ENCODE measurements around the gene SPRYD7.
"Not testable (repeated sequence)": the region's sequence is repeated elsewhere in the genome, so short reads cannot be mapped to it uniquely, and the experiment has no call there.

Gene SPRYD7

GRCh38 chr13:49936075-49936967 is at the start of gene SPRYD7:
Gene SPRYD7, minus strand, starts transcription at chr13:49936340. Its CDS starts 105 bp downstream, at chr13:49936235.
- peak; percentile 96 for DNase-seq (ENCODE audit: low read depth)

GRCh38 chr13:49985129-49985528 is 49.0 kb upstream of the SPRYD7 start:
- DNase-seq (ENCODE audit: low read depth): no peak

- no peak for DNase-seq (ENCODE audit: low read depth)
Measured at GRCh38 chr13:49980266-49980665, 44.1 kb upstream of the SPRYD7 start.

GRCh38 chr13:49977992-49978391 is 41.9 kb upstream of the SPRYD7 start:
- DNase-seq (ENCODE audit: low read depth): no peak

- DNase-seq (ENCODE audit: low read depth): peak; percentile 63
Measured at GRCh38 chr13:49976314-49977258, 40.4 kb upstream of the SPRYD7 start.

GRCh38 chr13:49975826-49976225 is 39.7 kb upstream of the SPRYD7 start:
- no peak for DNase-seq (ENCODE audit: low read depth)

GRCh38 chr13:49972709-49973108 is 36.6 kb upstream of the SPRYD7 start:
- no peak for DNase-seq (ENCODE audit: low read depth)

GRCh38 chr13:49967456-49967855 is 31.3 kb upstream of the SPRYD7 start:
- no peak for DNase-seq (ENCODE audit: low read depth)

- DNase-seq (ENCODE audit: low read depth): no peak
Measured at GRCh38 chr13:49958321-49958720, 22.2 kb upstream of the SPRYD7 start.

- DNase-seq (ENCODE audit: low read depth): no peak
Measured at GRCh38 chr13:49956131-49956530, 20.0 kb upstream of the SPRYD7 start.

GRCh38 chr13:49954674-49955455 is 18.7 kb upstream of the SPRYD7 start:
- no peak for DNase-seq (ENCODE audit: low read depth)

- DNase-seq (ENCODE audit: low read depth): no peak
Measured at GRCh38 chr13:49953560-49953959, 17.4 kb upstream of the SPRYD7 start.

GRCh38 chr13:49951754-49952535 is 15.8 kb upstream of the SPRYD7 start:
- DNase-seq (ENCODE audit: low read depth): no peak

- not testable (repeated sequence) for DNase-seq (ENCODE audit: low read depth)
Measured at GRCh38 chr13:49948777-49949270, 12.7 kb upstream of the SPRYD7 start.

- no peak for DNase-seq (ENCODE audit: low read depth)
Measured at GRCh38 chr13:49939321-49939720, 3.2 kb upstream of the SPRYD7 start.

- DNase-seq (ENCODE audit: low read depth): no peak
Measured at GRCh38 chr13:49938921-49939320, 2.8 kb upstream of the SPRYD7 start.

- no peak for DNase-seq (ENCODE audit: low read depth)
Measured at GRCh38 chr13:49938314-49938713, 2.2 kb upstream of the SPRYD7 start.

GRCh38 chr13:49936968-49937273 is 781 bp upstream of the SPRYD7 start:
- DNase-seq (ENCODE audit: low read depth): no peak

GRCh38 chr13:49935171-49936074 is 717 bp downstream of the SPRYD7 start:
- DNase-seq (ENCODE audit: low read depth): peak; percentile 11

GRCh38 chr13:49933511-49933910 is 2.6 kb downstream of the SPRYD7 start:
- DNase-seq (ENCODE audit: low read depth): no peak

All from stimulated activated CD8-positive, alpha-beta memory T cell treated with anti-CD3 and anti-CD28 coated beads, Interleukin-15, amount 100 ng/mL, for 24 hours (primary cell).